ENCODE measurements around the gene RPL36. TPM values are rescaled to one million over a fixed set of nuclear protein-coding genes. Genes with fewer than 3 reads are reported as not detected.

RPL36 gene
- total and polyA plus RNA-seq, 2 experiments from 2014 or later: 637 to 990 TPM

Other genes starting within 250 kb of the RPL36 start
- not detected in 2 replicates for gene ZNRF4, start 234.9 kb upstream of the RPL36 start, total RNA-seq
- not detected in 2 replicates for gene ZNRF4, start 234.9 kb upstream of the RPL36 start, polyA plus RNA-seq
- gene TINCR, start 122.3 kb upstream of the RPL36 start, total RNA-seq: 0.64 and 1.8 TPM in 2 replicates
- gene TINCR, start 122.3 kb upstream of the RPL36 start, polyA plus RNA-seq: 2.4 and 4.9 TPM in 2 replicates
- 21.1 and 22.7 TPM in 2 replicates for gene SAFB2, start 67.5 kb upstream of the RPL36 start, total RNA-seq
- gene SAFB2, start 67.5 kb upstream of the RPL36 start, polyA plus RNA-seq: 42.6 and 67.5 TPM in 2 replicates
- gene SAFB, start 67.2 kb upstream of the RPL36 start, total RNA-seq: 42.0 and 50.2 TPM in 2 replicates
- gene SAFB, start 67.2 kb upstream of the RPL36 start, polyA plus RNA-seq: 75.8 and 96.3 TPM in 2 replicates
- 32.3 and 38.2 TPM in 2 replicates for gene MICOS13, start 9.8 kb upstream of the RPL36 start, total RNA-seq
- gene MICOS13, start 9.8 kb upstream of the RPL36 start, polyA plus RNA-seq: 120 and 157 TPM in 2 replicates
- 14.0 and 14.9 TPM in 2 replicates for gene HSD11B1L, start 9.3 kb upstream of the RPL36 start, total RNA-seq
- 25.1 and 26.0 TPM in 2 replicates for gene HSD11B1L, start 9.3 kb upstream of the RPL36 start, polyA plus RNA-seq
- 61.6 and 63.0 TPM in 2 replicates for gene LONP1, start 29.9 kb downstream of the RPL36 start, total RNA-seq
- 79.1 and 79.2 TPM in 2 replicates for gene LONP1, start 29.9 kb downstream of the RPL36 start, polyA plus RNA-seq
- not detected in 2 replicates for gene CATSPERD, start 30.3 kb downstream of the RPL36 start, total RNA-seq
- gene CATSPERD, start 30.3 kb downstream of the RPL36 start, polyA plus RNA-seq: not detected in 2 replicates
- gene PRR22, start 94.5 kb downstream of the RPL36 start, total RNA-seq: 0.13 and 1.2 TPM in 2 replicates
- gene PRR22, start 94.5 kb downstream of the RPL36 start, polyA plus RNA-seq: 2.9 and 5.5 TPM in 2 replicates
- 24.9 and 26.7 TPM in 2 replicates for gene DUS3L, start 100.9 kb downstream of the RPL36 start, total RNA-seq
- gene DUS3L, start 100.9 kb downstream of the RPL36 start, polyA plus RNA-seq: 28.9 and 44.9 TPM in 2 replicates
- gene NRTN, start 114.8 kb downstream of the RPL36 start, total RNA-seq: 2.7 and 5.6 TPM in 2 replicates
- gene NRTN, start 114.8 kb downstream of the RPL36 start, polyA plus RNA-seq: 31.1 and 35.6 TPM in 2 replicates
- 0.07 and 0.36 TPM in 2 replicates for gene FUT6, start 149.4 kb downstream of the RPL36 start, total RNA-seq
- gene FUT6, start 149.4 kb downstream of the RPL36 start, polyA plus RNA-seq: 0.90 TPM in 1 of 2 replicates, not detected in the other
- gene FUT3, start 161.2 kb downstream of the RPL36 start, total RNA-seq: 0.08 TPM in 1 of 2 replicates, not detected in the other
- 0.45 TPM in 1 of 2 replicates, not detected in the other for gene FUT3, start 161.2 kb downstream of the RPL36 start, polyA plus RNA-seq
- gene FUT5, start 180.2 kb downstream of the RPL36 start, total RNA-seq: not detected in 2 replicates
- not detected in 2 replicates for gene FUT5, start 180.2 kb downstream of the RPL36 start, polyA plus RNA-seq
- gene NDUFA11, start 213.5 kb downstream of the RPL36 start, total RNA-seq: 158 and 171 TPM in 2 replicates
- gene NDUFA11, start 213.5 kb downstream of the RPL36 start, polyA plus RNA-seq: 437 and 441 TPM in 2 replicates
- gene VMAC, start 214.6 kb downstream of the RPL36 start, total RNA-seq: 4.3 and 5.9 TPM in 2 replicates
- gene VMAC, start 214.6 kb downstream of the RPL36 start, polyA plus RNA-seq: 3.1 and 4.5 TPM in 2 replicates
- gene CAPS, start 224.0 kb downstream of the RPL36 start, total RNA-seq: 7.5 and 15.5 TPM in 2 replicates
- gene CAPS, start 224.0 kb downstream of the RPL36 start, polyA plus RNA-seq: 17.8 and 23.1 TPM in 2 replicates

Data from hepatocyte (in vitro differentiated cells).